NCI-H128 (cell line): ENCODE results near the gene MRPS27.

Source experiments
- DNase-seq: peaks from one replicate; lab custom pipeline; 2025; ENCODE audit not compliant: unreplicated experiment; lab: John Stamatoyannopoulos, UW

MRPS27 gene

GRCh38 chr5:72319976-72320752 lies at the start of gene MRPS27, which contains the start of gene PTCD2:
Gene MRPS27 (minus strand): TSS chr5:72320240. CDS start chr5:72320221, 19 bp downstream.
Gene PTCD2 (plus strand): TSS chr5:72320373. CDS start chr5:72320383, 10 bp downstream.
- peak; percentile 92 for DNase-seq

- no peak for DNase-seq
Measured at GRCh38 chr5:72369711-72370110, 49.7 kb upstream of the MRPS27 start.

- no peak for DNase-seq
Measured at GRCh38 chr5:72369301-72369700, 49.3 kb upstream of the MRPS27 start.

DNA sequence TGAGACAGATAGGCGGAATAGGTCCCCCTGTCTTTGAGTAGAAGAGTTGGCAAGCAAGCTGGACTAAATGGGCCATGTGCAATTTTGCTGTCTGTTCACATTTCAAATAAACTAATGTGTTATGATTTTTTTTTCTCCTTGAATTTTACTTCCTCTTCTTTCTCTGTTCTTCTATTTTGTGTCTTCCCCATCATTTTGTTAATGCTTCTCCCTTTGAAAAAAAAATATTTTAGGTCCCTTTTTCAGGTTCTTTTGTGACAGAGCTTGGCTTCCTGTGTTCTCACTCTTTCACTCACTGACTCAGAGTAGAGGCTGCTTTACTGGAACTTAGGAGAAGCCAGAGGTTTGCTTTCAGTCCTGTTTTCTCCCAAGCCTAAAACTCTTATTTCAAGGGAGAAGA lies 48.2 kb upstream of the MRPS27 start:
- no peak for DNase-seq

DNA sequence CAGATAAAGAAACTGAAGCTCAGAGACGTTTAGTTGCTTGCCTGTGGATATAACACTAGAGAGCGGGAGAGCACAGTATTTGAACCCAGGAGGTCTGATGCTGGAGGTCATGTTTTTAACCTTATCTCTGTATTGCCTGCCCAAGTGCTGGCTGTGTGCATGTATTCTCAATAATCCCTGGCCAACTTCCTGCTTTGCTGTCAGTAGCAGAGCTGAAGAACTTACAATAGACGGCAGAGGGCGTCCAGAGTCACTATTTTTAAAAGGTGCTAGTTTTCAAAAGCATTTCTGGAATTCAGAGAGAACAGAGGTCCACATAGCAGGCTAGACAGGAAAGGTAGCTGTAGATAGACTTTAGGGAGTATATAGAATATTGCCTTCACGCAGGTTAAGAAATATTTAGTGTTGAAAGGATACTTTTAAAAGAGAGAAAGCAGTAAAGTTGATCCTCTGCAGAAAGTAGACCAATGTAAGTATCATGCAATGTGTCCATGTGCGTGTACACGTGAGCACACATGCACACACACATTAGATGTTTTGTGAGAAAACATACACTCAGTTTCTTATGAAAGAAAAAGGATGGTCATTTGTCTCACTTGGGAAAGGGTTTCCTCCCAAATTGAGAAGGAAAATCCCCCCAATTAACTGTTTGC lies 46.4 kb upstream of the MRPS27 start:
- no peak for DNase-seq

DNA sequence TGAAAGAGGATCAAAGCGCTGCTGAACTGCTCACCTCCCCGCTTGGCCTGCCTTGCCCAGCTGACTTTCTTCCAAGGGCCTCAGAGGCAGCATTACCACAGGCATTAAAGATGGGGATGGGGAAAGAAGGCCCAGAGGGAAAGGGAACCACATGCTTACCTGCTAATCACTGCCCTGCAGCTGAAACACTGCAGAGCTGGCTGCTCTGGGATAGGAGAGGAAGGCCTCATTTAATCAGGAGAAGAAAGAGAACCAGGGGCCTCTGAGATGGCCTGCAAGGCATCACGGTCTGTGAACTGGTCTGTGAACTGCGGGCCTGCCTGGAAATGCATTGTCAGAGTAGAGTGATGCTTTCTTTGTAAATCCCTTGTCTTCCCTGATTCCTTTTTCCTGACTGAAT lies 44.9 kb upstream of the MRPS27 start:
- DNase-seq: no peak

DNA sequence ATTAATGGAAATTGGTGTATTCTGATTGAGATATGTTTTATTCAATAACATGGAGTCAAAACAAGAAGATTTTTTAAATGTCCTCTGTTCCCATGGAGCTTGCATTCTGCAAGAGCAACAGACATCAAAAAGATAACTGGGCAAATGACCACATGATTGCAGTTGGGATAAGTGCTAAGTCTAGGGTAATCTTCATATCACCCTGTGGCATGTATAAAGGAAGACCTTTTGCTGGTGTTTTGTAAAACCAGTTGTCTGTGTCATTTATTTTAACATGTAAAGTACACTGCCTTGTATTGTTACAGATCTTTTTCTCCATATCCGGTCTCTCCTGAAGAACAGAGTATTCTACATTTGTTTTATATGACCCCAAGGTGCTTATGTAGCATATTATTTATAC lies 44.1 kb upstream of the MRPS27 start:
- DNase-seq: no peak

DNA sequence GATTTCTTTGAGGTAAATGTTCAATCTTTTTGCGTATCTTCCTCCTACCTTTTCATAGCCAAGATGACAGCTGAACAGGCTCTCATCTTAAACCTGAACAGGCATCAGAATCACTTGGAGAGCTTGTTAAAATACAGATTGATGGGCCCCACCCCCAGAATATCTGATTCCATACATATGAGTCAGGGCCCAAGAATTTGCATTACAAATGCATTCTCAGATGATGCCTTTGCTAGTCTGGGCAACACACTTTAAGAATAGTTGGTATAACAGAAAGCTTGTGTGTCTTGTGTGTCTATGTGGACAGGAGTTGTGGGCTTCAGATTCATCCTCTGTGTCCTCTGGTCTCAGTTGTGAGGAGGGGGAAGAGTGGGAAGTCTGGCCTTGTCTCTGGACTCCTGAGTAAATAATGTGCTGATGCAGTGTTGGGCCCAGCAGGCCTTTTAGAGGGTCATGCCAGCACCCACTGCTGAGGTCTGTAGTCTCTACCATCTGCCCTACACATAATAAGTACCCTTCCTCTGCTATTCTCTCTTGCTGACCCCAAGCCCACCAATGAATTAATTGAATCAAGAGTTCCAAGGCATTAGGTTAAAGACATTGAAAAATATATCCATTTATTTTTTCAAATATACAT lies 43.2 kb upstream of the MRPS27 start:
- DNase-seq: no peak

DNA sequence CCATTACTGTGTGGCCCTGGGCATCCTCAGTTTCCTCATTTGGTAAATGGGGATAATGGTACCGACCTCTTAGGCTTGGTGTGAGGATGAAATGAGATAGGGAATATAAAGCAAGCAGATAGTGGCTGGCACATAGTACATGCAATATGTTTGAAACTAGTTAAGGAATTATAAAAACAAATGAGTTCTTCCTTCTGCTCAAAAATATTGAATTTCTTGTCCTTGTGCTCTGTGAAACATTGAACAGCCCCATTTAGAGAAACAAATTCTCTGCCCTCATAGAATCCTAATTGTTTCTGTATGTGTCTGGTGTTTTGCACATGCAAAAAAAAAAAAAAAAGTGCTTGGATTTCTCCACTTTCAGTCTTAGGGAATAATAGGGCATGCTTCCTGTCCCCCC lies 39.8 kb upstream of the MRPS27 start:
- DNase-seq: no peak

DNA sequence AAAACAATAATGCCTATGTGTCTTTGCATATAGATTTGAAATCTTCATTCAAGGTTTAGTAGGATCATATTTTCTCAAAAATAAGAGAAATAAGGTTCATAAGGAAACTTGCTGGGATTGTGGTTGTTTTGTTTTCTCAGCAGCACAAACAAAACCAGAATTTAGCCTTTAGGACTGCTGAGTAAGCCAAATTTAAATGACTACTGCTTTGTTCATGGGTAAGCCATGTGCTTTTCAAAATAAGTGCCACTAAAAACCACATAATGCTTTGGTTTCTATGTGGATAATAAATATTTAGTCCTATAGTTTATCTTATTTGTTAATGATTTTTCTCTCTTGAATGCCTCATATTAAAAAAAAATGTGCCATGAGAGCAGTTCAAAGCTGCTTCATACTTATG lies 38.9 kb upstream of the MRPS27 start:
- DNase-seq: no peak

- DNase-seq: no peak
Measured at GRCh38 chr5:72356361-72356760, 36.3 kb upstream of the MRPS27 start.

- DNase-seq: no peak
Measured at GRCh38 chr5:72355706-72356299, 35.8 kb upstream of the MRPS27 start.

DNA sequence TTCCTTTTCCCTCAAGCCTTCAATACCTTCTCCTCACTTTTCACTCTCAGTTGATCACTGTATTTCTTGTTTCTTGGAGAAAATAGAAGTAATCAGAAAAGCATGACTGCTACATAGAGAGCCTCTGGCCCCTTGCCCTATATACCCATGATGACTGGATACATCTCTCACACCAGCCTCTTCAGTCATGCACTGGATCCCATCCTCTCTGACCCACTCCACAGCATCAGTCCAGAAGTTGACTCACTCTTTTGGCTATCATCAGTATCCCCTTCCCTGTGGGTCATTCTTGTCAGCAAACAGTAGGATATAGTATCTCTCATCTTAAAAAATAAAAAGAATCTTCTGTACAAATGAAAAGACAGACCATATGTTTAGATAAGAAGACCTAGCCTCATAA lies 33.0 kb upstream of the MRPS27 start:
- no peak for DNase-seq

DNA sequence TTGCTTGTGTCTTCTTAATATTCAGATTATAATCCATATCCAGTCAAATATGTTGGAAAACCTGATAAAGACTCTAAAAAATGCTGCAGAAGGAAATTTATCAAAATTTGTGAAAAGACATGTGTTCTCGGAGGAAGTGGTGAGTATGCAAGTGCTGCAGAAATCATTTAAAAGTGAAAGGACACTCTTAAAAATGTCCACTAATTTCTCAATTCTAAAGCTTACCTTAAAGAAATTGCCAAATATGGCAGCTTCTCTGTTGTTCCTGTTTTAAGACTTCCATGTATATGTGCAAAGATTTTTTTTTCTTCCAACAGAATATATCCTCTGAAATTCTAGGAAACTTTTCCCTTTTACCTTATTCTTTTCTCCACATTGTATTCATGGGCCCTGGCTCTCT lies 32.6 kb upstream of the MRPS27 start:
- DNase-seq: no peak

DNA sequence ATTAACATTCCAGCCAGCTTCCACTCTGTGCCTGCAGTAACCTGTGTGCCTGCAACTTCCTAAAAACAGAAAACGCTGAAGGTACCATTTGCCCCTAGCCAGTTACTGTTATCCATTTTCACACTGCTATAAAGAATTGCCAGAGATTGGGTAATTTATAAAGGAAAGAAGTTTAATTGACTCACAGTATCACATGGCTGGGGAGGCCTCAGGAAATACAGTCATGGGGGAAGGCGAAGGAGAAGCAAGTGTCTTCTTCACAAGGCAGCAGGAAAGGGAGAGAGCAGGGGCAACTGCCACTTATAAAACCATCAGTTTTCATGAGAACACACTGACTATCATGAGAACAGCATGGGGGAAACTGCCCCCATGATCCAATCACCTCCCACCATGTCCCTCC lies 31.3 kb upstream of the MRPS27 start:
- DNase-seq: no peak

- DNase-seq: no peak
Measured at GRCh38 chr5:72347801-72348308, 27.8 kb upstream of the MRPS27 start.

- DNase-seq: no peak
Measured at GRCh38 chr5:72346398-72346797, 26.4 kb upstream of the MRPS27 start.

GRCh38 chr5:72338689-72339209 lies 18.7 kb upstream of the MRPS27 start:
- DNase-seq: no peak

DNA sequence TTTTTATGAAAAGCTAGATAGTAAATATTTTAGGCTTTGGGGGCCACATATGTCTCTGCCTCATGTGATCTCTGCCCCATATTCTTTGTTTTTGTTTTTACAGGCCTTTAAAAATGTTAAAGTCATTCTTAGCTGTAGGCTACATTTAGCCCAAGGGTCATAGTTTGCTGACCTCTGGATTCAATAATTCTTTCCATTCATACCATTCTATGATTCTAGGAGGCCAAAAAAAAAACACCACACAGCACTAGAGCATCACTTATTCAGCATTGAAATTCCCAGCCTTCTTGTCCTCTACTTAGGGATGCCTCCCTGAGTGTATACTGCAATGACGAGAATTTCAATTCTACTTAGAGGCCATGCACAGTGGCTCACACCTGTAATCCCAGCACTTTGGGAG lies 17.1 kb upstream of the MRPS27 start:
- DNase-seq: no peak

DNA sequence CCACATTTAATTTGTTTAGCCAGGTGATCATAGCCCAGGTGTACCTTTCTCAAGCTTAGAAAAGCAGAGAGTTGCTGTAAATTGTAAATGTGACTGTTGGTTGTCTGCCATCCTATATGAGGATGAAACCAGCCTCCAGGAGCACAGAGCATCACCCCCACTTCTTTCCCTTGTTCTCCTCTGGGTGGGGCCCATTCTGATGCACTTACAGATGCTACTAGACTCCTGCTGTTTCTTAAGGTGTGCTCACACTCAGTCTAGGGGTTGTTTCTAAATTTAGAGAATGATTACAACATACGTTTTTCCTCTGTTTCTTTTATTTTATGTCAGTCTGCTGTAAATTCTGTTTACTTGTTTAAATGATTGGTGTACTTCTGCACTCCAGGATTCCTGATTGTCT lies 10.7 kb upstream of the MRPS27 start:
- no peak for DNase-seq

GRCh38 chr5:72328172-72328571 lies 8.1 kb upstream of the MRPS27 start:
- DNase-seq: no peak
